Activated CD8-positive, alpha-beta memory T cell treated with anti-CD3 and anti-CD28 coated beads, Interleukin-2, amount 50 U/mL, for 48 hours (primary cell): Measurements from ENCODE around the gene WFIKKN2.
"Not testable (repeated sequence)": the region's sequence is repeated elsewhere in the genome, so short reads cannot be mapped to it uniquely, and the experiment has no call there.

Source experiments
- DNase-seq: peaks from one replicate; pipeline ENCODE4 v3.0.0-alpha.2; 2020

Gene WFIKKN2

GRCh38 chr17:50835301-50836234 is at the start of gene WFIKKN2:
Gene WFIKKN2 (plus strand): TSS chr17:50835586. CDS start chr17:50835938, 352 bp downstream.
- DNase-seq, result no peak

- no peak for DNase-seq
Measured at GRCh38 chr17:50785946-50786570, 49.3 kb upstream of the WFIKKN2 start.

- DNase-seq, result no peak
Measured at GRCh38 chr17:50787106-50787505, 48.3 kb upstream of the WFIKKN2 start.

- no peak for DNase-seq
Measured at GRCh38 chr17:50790618-50791017, 44.8 kb upstream of the WFIKKN2 start.

GRCh38 chr17:50792132-50792531 is 43.3 kb upstream of the WFIKKN2 start:
- DNase-seq, result no peak

GRCh38 chr17:50793007-50793406 is 42.4 kb upstream of the WFIKKN2 start:
- DNase-seq, result no peak

GRCh38 chr17:50794361-50794760 is 41.0 kb upstream of the WFIKKN2 start:
- no peak for DNase-seq

- DNase-seq, result no peak
Measured at GRCh38 chr17:50797135-50797810, 38.1 kb upstream of the WFIKKN2 start.

- DNase-seq, result no peak
Measured at GRCh38 chr17:50798424-50799288, 36.7 kb upstream of the WFIKKN2 start.

- no peak for DNase-seq
Measured at GRCh38 chr17:50799582-50799981, 35.8 kb upstream of the WFIKKN2 start.

- no peak for DNase-seq
Measured at GRCh38 chr17:50800196-50800700, 35.1 kb upstream of the WFIKKN2 start.

GRCh38 chr17:50802609-50803571 is 32.5 kb upstream of the WFIKKN2 start:
- no peak for DNase-seq

GRCh38 chr17:50803676-50804075 is 31.7 kb upstream of the WFIKKN2 start:
- no peak for DNase-seq

- DNase-seq, result not testable (repeated sequence)
Measured at GRCh38 chr17:50804749-50805475, 30.5 kb upstream of the WFIKKN2 start.

- no peak for DNase-seq
Measured at GRCh38 chr17:50805486-50805885, 29.9 kb upstream of the WFIKKN2 start.

GRCh38 chr17:50806141-50806643 is 29.2 kb upstream of the WFIKKN2 start:
- DNase-seq, result no peak

GRCh38 chr17:50807009-50807408 is 28.4 kb upstream of the WFIKKN2 start:
- DNase-seq, result no peak

GRCh38 chr17:50807675-50808074 is 27.7 kb upstream of the WFIKKN2 start:
- no peak for DNase-seq

GRCh38 chr17:50808413-50808812 is 27.0 kb upstream of the WFIKKN2 start:
- DNase-seq, result no peak

GRCh38 chr17:50808888-50809287 is 26.5 kb upstream of the WFIKKN2 start:
- no peak for DNase-seq
